ENCODE data around the gene GGTA1.
"Not testable (repeated sequence)": the region's sequence is repeated elsewhere in the genome, so short reads cannot be mapped to it uniquely, and the experiment has no call there.

The GGTA1 gene

GRCh38 chr9:121441165-121441564 is 58.5 kb downstream of the GGTA1 start:
- H3K27ac ChIP-seq, result no peak overlapping the region
- H3K36me3 ChIP-seq, result no peaks in the 10 kb centered on the region
- no peak for DNase-seq
- no peaks in the 10 kb centered on the region for H3K4me1 ChIP-seq
- no peak for TF ChIP-seq CTCF (IDR thresholded peaks at IDR 0.05)
- no peaks in the 10 kb centered on the region for H3K27me3 ChIP-seq
- no peak overlapping the region for H3K4me3 ChIP-seq
- no peaks in the 10 kb centered on the region for H3K9me3 ChIP-seq
- intact Hi-C loops (cut with DNase I; ENCODE audit: low total_unique reads), result no loop called here

- intact Hi-C loops (cut with DNase I; ENCODE audit: low total_unique reads), result no loop called here
- Histone ChIP-seq H3K36me3 (no peaks in the 10 kb centered on the region), H3K4me1 (no peaks in the 10 kb centered on the region), H3K27ac (no peak overlapping the region), H3K4me3 (no peak overlapping the region), H3K27me3 (no peaks in the 10 kb centered on the region), H3K9me3 (no peaks in the 10 kb centered on the region)
- TF ChIP-seq CTCF (IDR thresholded peaks at IDR 0.05), result peak; percentile 35 to 42
- no peak for DNase-seq
Observed at GRCh38 chr9:121439711-121440664, 59.7 kb downstream of the GGTA1 start.

GRCh38 chr9:121439016-121439415 is 60.6 kb downstream of the GGTA1 start:
- no peak for TF ChIP-seq CTCF (IDR thresholded peaks at IDR 0.05)
- H3K4me1 ChIP-seq, result no peaks in the 10 kb centered on the region
- H3K36me3 ChIP-seq, result no peaks in the 10 kb centered on the region
- intact Hi-C loops (cut with DNase I; ENCODE audit: low total_unique reads), result no loop called here
- no peaks in the 10 kb centered on the region for H3K27me3 ChIP-seq
- no peak overlapping the region for H3K4me3 ChIP-seq
- H3K27ac ChIP-seq, result no peak overlapping the region
- no peak for DNase-seq
- no peaks in the 10 kb centered on the region for H3K9me3 ChIP-seq

- intact Hi-C loops (cut with DNase I; ENCODE audit: low total_unique reads), result no loop called here
- no peak for DNase-seq
- no peak overlapping the region for H3K4me3 ChIP-seq
- TF ChIP-seq CTCF (IDR thresholded peaks at IDR 0.05), result no peak
- no peaks in the 10 kb centered on the region for H3K9me3 ChIP-seq
- H3K27me3 ChIP-seq, result no peaks in the 10 kb centered on the region
- no peaks in the 10 kb centered on the region for H3K36me3 ChIP-seq
- H3K27ac ChIP-seq, result no peak overlapping the region
- H3K4me1 ChIP-seq, result no peaks in the 10 kb centered on the region
Observed at GRCh38 chr9:121437891-121438290, 61.8 kb downstream of the GGTA1 start.

- H3K4me1 ChIP-seq; H3K4me3 ChIP-seq; intact Hi-C loops (cut with DNase I; ENCODE audit: low total_unique reads); H3K36me3 ChIP-seq; H3K9me3 ChIP-seq; H3K27ac ChIP-seq; H3K27me3 ChIP-seq; DNase-seq: not testable (repeated sequence)
Observed at GRCh38 chr9:121437046-121437445, 62.6 kb downstream of the GGTA1 start.

GRCh38 chr9:121434969-121435368 is 64.7 kb downstream of the GGTA1 start:
- TF ChIP-seq CTCF (IDR thresholded peaks at IDR 0.05), result no peak
- no peaks in the 10 kb centered on the region for H3K36me3 ChIP-seq
- H3K27me3 ChIP-seq, result no peaks in the 10 kb centered on the region
- H3K9me3 ChIP-seq, result no peaks in the 10 kb centered on the region
- intact Hi-C loops (cut with DNase I; ENCODE audit: low total_unique reads), result no loop called here
- no peaks in the 10 kb centered on the region for H3K4me1 ChIP-seq
- no peak overlapping the region for H3K27ac ChIP-seq
- H3K4me3 ChIP-seq, result no peak overlapping the region
- DNase-seq, result no peak
